ENCODE results near the gene RENBP.

Gene RENBP

DNA sequence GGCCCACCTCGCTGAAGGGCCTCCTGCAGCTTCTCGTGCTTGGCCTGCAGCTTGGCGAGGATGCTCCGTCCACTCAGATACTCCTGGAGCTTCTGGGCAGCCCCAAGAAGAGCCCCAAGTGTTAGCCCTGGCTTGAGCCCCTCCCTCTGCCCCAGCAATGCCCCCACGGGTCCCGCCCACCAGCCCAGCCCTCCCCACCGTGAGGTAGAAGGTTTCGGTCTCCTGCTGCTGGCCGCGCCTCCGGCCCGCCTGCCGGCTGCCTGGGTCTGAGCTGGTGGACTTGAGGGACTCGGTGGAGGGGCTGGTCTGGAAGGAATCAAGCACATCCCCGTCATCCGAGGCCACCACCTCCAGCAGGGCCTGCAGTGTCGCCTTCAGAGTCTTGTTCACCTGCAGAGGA is 31.2 kb downstream of the RENBP start:
- no peak for FAIRE-seq

- no peak for FAIRE-seq
Measured at GRCh38 chrX:153911798-153912197, 32.6 kb downstream of the RENBP start.

DNA sequence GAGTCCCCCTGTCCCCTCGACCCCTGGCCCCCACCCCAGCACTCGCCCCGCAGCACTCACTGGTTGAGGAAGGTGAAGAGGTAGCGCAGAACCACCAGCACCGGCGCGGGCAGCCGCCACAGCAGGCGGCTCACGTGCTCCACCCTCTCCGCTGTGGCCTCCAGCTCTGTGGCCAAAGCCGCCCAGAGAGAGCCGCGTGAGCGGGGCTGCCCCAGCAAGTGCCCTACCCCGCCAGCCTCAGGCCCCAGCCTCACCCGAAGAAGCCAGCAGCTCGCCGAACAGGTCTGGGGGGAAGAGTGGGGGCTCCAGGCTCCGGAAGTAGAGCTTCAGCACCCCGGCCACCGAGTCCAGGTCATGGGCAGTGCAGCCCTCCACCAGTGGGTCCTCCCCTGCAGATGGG is 34.0 kb downstream of the RENBP start:
- no peak for FAIRE-seq

DNA sequence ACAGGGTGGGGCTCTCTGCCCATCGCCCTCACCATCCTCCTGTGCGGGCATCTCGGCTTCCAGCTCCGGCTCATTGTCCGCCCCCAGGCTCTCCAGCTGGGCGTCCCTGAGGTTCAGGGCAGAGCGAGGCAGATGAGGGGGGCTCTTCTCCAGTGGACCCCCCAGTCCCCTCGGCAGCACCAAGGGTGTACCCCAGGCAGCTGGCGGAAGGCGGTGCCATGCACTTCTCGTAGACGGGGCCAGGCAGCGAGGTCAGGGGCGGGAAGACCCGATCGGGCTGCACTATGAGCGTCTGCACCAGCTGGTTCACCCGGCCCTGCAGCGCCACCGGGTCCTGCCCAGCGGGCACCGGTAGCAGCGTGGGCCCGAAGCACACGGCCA is 34.5 kb downstream of the RENBP start:
- FAIRE-seq = no peak

- no peak for FAIRE-seq
Measured at GRCh38 chrX:153909024-153909979, 35.1 kb downstream of the RENBP start.

DNA sequence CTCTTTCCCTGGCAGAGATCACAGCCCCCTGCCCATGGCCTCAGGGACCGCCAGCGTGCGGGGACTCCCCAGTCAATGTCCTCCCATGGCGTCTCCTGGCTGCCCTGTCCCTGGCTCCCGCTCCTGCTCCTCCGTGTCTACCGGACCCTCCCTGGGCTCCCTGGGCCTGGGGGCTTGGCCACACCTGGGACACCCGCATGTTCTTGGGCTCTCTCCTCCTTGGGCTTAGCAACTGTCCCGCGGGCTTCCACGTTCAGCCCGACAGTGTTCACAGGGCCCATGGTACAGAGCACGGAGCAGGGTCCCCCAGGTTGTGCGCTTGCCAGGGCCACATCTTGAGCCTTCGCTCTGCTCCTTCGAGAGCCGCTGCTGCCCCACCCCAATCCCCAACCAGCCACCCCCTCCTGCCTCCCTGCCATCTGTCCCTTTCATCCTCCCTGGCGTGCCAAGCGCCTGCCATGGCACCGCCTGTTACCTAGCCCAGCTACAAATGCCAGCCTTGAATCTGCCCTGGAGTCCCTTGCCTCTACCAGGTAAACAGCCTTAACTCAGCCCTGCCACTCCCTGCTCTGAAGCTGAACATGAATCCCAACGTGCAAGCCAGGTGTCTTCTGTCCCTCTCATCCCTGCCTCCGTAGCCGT is 36.1 kb downstream of the RENBP start:
- FAIRE-seq = no peak

DNA sequence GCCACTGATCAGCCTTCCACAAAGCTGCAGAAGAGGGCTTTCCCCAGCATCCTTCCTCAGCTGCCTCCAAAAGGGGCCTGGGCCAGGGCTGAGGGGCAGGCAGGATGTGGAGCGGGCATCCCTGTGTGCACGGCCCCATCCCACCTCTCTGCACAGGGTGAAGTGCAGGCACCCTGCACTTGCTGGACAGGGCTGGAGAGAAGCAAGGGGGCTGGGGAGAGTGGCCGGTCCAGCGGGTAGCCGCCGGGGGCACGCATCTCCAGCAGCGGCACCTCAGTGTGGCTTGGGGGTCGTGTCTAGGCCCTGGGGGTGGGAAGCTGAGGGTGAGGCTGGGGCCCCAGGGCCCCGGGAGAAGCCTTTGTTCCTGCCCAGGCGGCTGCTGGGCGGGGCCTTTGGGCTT is 37.0 kb downstream of the RENBP start:
- FAIRE-seq = no peak

DNA sequence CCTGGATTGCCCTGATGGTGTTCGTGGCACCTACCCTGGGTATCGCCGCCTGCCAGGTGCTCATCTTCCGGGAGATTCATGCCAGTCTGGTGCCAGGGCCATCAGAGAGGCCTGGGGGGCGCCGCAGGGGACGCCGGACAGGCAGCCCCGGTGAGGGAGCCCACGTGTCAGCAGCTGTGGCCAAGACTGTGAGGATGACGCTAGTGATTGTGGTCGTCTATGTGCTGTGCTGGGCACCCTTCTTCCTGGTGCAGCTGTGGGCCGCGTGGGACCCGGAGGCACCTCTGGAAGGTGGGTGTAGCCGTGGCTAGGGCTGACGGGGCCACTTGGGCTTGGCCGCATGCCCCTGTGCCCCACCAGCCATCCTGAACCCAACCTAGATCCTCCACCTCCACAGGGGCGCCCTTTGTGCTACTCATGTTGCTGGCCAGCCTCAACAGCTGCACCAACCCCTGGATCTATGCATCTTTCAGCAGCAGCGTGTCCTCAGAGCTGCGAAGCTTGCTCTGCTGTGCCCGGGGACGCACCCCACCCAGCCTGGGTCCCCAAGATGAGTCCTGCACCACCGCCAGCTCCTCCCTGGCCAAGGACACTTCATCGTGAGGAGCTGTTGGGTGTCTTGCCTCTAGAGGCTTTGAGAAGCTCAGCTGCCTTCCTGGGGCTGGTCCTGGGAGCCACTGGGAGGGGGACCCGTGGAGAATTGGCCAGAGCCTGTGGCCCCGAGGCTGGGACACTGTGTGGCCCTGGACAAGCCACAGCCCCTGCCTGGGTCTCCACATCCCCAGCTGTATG is 38.1 kb downstream of the RENBP start:
- no peak for FAIRE-seq

- no peak for FAIRE-seq
Measured at GRCh38 chrX:153905481-153906095, 38.9 kb downstream of the RENBP start.

- FAIRE-seq = no peak
Measured at GRCh38 chrX:153903991-153904957, 40.2 kb downstream of the RENBP start, which contains the start of gene AVPR2. AVPR2 (plus strand) TSS chrX:153904673; CDS start chrX:153905146, 473 bp downstream.

DNA sequence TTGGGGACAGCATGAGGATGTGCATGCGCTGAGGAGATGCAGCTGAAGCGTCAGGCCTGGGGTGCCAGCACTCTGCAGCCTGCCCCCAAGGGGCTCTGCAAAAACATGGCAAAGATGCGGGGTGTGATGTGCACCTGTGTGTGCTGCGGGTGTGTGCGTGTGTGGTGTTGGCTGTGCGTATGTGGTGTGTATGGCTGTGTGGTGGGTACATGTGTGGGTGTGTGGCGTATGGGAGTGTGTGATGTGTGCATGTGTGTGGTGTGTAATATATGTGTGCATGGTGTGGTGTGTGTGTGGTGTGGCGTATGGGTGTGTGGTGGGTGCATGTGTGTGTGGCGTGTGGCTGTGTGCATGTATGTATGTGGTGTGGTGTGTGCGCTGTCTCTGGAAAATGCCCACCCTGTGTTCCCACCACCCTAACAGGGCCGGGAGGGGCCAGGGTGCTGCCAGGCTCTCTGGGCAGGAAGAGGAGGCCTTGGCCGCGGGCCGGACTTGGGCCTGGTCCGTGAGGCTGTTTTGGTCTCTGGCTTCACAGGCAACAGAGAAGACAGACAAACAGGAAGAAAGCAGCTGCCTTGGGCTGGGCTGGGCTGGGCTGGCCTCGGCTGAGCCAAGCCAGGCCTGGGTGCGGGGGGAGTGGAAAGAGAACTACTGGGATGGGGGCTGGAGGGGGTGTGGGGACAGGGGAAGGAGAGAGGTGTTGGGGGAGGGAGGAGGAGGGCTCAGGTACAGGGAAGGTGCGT is 41.0 kb downstream of the RENBP start:
- no peak for FAIRE-seq

DNA sequence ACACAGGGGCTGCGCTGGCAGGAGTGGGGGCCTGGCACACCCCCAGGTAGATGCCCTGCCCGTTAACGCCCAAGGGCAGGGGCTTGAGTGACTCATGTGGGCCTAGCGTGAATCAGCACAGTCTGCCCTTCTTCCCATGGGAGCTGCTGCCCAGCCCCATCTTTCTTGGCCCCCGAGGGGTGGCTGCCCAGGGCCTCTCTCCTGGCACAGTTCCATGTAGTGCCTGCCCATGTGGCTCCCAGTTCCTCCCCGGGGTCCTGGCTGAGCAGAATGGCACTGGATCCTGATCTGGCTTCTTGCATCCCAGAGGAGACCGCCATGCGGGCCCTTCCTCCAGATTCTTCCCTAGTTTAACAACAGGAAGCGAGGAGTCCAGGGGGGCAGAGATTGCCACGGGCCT is 42.1 kb downstream of the RENBP start:
- no peak for FAIRE-seq

DNA sequence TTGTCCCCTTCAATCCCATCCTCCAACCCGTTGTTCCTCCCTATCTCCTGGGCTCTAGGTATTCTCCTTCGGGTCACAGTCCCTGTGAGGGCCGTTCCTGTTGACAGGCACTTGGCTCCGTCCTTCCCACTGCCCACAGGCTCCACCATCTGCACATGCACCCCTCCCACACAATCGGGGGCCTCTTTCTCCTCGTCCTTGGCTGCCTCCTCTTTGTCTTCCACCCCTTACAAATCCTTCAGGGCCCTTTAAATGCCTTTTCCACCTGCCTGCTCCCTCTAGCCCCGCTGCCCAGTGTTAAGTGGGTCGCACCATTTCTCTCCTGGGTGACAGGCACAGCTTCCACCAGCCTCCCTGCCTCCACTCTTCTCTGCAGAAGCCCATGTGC is 42.7 kb downstream of the RENBP start:
- no peak for FAIRE-seq

GRCh38 chrX:153900831-153901752 is 43.4 kb downstream of the RENBP start:
- FAIRE-seq = no peak

- no peak for FAIRE-seq
Measured at GRCh38 chrX:153897899-153898298, 46.5 kb downstream of the RENBP start.

- no peak for FAIRE-seq
Measured at GRCh38 chrX:153889123-153889522, 55.3 kb downstream of the RENBP start.

- no peak for FAIRE-seq
Measured at GRCh38 chrX:153888344-153888743, 56.1 kb downstream of the RENBP start.

- no peak for FAIRE-seq
Measured at GRCh38 chrX:153887385-153887784, 57.1 kb downstream of the RENBP start.

DNA sequence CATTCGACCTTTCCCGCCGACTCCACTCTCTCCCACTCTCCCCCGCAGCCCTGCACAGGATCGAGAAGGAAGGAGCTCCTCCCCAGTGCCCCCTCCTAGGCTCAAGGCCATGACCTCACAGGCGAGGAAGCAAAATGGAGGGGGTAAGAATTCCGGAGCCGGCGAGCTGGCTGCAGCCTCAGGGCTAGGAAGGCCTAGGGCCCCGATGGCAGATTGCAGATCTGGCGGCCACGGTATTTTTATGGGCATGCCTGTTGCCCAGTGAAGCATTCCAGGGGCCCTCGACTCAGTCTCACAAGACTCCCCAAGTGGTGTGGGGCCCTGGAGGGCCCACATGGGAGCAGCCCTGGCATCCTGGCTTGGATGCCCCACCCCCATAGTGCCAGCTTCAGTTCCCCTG is 57.5 kb downstream of the RENBP start:
- no peak for FAIRE-seq
